Stomach (tissue), 9 donors: ENCODE data around the gene SLC41A3. TPM values are rescaled to one million over a fixed set of nuclear protein-coding genes. Genes with fewer than 3 reads are reported as not detected.

Source experiments
- DNase-seq, 2 donors: peaks; one replicate each; pipeline versions ENCODE4 v3.0.0 to v3.0.0-alpha.2; 2013 to 2019
- H3K27ac ChIP-seq, 5 donors: fragments of 200-600 bp in 4 of 5; sonication (generic) in 4 of 5; one replicate each; pipeline ENCODE4 v1.5.1; 2013 to 2019; ENCODE audit warnings: mild to moderate bottlenecking in 1 of 5, moderate library complexity in 1 of 5
- H3K27me3 ChIP-seq, 3 donors: fragments of 200-600 bp; sonication (generic); one replicate each; pipeline ENCODE4 v1.5.1; 2017 to 2019; ENCODE audit warnings: mixed run types in 1 of 3
- H3K36me3 ChIP-seq, 4 donors: fragments of 200-600 bp; sonication (generic); 1 replicate in 3 of 4; 2 replicates in 1 of 4; pipeline ENCODE4 v1.5.1; 2016 to 2019
- H3K4me1 ChIP-seq, 4 donors: fragments of 200-600 bp; sonication (generic); one replicate each; pipeline ENCODE4 v1.5.1; 2016 to 2019
- H3K4me3 ChIP-seq, 4 donors: fragments of 200-600 bp; sonication (generic) in 3 of 4; one replicate each; pipeline ENCODE4 v1.5.1; 2016 to 2019; ENCODE audit warnings: mild to moderate bottlenecking in 1 of 4
- H3K9me3 ChIP-seq, 4 donors: fragments of 200-600 bp; sonication (generic); one replicate each; pipeline ENCODE4 v1.5.1; 2016 to 2019
- CTCF ChIP-seq, 7 experiments: fragments of 450-650 bp in 4 of 7; fragments of 200-600 bp in 3 of 7; sonication (generic) in 3 of 7; IDR thresholded peaks; one replicate each; pipeline ENCODE4 v1.5.1; 2016 to 2019; ENCODE audit warnings: antibody characterized with exemption in 7 of 7, control low read depth in 2 of 7, mild to moderate bottlenecking in 1 of 7
- EP300 ChIP-seq: sonication (generic); formaldehyde crosslinking; IDR thresholded peaks from one replicate; pipeline ENCODE4 v1.6.1; 2017; ENCODE audit warnings: antibody characterized with exemption
- POLR2A ChIP-seq, 4 donors: fragments of 450-650 bp; IDR thresholded peaks; one replicate each; pipeline ENCODE4 v1.6.1; 2016; ENCODE audit warnings: antibody characterized with exemption in 4 of 4, control low read depth in 2 of 4, mild to moderate bottlenecking in 1 of 4, moderate library complexity in 1 of 4
- POLR2AphosphoS5 ChIP-seq, 3 donors: sonication (generic); formaldehyde crosslinking; IDR thresholded peaks; one replicate each; pipeline ENCODE4 v1.6.1; 2016; ENCODE audit warnings: antibody characterized with exemption in 3 of 3
- WGBS, 5 donors: extraction: QIAGEN DNeasy Blood & Tissue Kit in 3 of 5; methylation state at CpG; one replicate each; pipeline versions ENCODE4 v1.1.5 to v1.1.7; 2013 to 2018; 5-methylcytosine and 5-hydroxymethylcytosine counted together
- intact Hi-C: fragments of 100-400 bp; cut with DNase I; formaldehyde crosslinking; loops from one replicate; pipeline ENCODE4 v1.15.1; 2023; ENCODE audit warnings: low total_unique reads
- polyA plus RNA-seq, 3 donors: library from polyadenylated mRNA; stranded (reverse); fragments of 200-250 nt; gene quantifications; one replicate each; pipeline ENCODE4 v1.2.3, GENCODE V29; 2013
- total RNA-seq, 5 donors: library from RNA; depleted of rRNA; stranded (reverse); fragments of >200 nt; gene quantifications; one replicate each; pipeline versions ENCODE4 v1.1.0 to v1.2.3, GENCODE V29; 2014 to 2016
- donor health status: healthy with polysubstance abuse.
- donor health status: Bipolar disorder and iron deficiency.
- donor health status: healthy.

SLC41A3 gene
- total and polyA plus RNA-seq, 8 donors: 15.4 to 81.7 (median 27.9) TPM

GRCh38 chr3:126117786-126118185 lies 33.9 kb upstream of the SLC41A3 start:
- peaks cover 0 to 4% (median 0%) of the 10 kb centered on the region in 3 donors for H3K27me3 ChIP-seq
- no peaks in the 10 kb centered on the region for H3K9me3 ChIP-seq
- H3K27ac ChIP-seq: no peak overlapping the region
- TF ChIP-seq POLR2A (IDR thresholded peaks at IDR 0.05): no peak
- TF ChIP-seq CTCF (IDR thresholded peaks at IDR 0.05): no peak
- no peak for TF ChIP-seq EP300
- no peak for TF ChIP-seq POLR2AphosphoS5 (IDR thresholded peaks at IDR 0.05)
- H3K4me3 ChIP-seq: no peak overlapping the region
- 67 to 81% (median 72%) methylated on average over 7 to 9 of the region's 9 CpGs for WGBS, 5 donors
- peaks cover 0 to 7% (median 0%) of the 10 kb centered on the region in 4 donors for H3K36me3 ChIP-seq
- no peaks in the 10 kb centered on the region for H3K4me1 ChIP-seq
- no peak for DNase-seq
- intact Hi-C loops: no loop called here

DNA sequence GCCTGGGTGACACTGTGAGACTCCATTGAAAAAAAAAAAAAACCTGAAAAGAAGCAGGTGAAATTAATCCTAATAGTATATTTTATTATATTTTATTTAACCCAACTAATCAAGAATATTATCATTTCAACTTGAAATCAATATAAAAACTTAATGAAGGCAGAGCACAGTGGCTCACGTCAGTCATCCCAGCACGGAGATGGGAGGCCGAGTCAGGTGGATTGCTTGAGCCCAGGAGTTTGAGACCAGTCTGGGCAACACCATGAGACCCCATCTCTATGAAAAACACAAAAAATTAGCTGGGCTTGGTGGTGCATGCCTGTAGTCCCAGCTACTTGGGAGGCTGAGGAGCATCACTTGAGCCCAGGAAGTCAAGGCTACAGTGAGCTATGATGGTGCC lies 33.3 kb upstream of the SLC41A3 start:
- Histone ChIP-seq H3K27me3 (peaks cover 0 to 4% (median 0%) of the 10 kb centered on the region in 3 donors), H3K27ac (no peak overlapping the region), H3K9me3 (no peaks in the 10 kb centered on the region), H3K4me1 (no peaks in the 10 kb centered on the region), H3K4me3 (no peak overlapping the region), H3K36me3 (peaks cover 0 to 7% (median 0%) of the 10 kb centered on the region in 4 donors)
- WGBS, 5 donors: 91 to 95% (median 94%) methylated on average over 3 of the region's 3 CpGs
- no peak for TF ChIP-seq POLR2A (IDR thresholded peaks at IDR 0.05)
- no peak for TF ChIP-seq EP300
- no peak for TF ChIP-seq POLR2AphosphoS5 (IDR thresholded peaks at IDR 0.05)
- TF ChIP-seq CTCF (IDR thresholded peaks at IDR 0.05): no peak
- no peak for DNase-seq
- intact Hi-C loops: no loop called here

DNA sequence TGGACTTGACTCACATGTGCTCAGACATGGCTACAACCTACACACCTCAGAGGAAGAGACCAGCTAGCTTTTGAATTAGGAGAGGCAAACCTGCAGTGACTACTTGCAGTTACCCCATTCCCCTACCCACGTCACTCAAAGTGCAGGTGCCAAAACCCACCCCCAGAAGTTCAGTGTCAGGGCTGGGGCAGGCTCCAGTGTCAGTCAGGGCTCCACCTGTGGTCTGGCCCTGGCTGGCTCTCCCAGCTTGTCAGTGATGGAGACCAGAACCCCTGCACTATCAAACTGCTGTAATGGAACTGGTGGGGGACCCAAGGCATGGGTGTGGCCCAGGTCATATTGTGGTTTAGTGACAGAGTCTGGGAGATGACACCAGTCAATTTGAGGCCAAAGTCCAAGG lies 32.6 kb upstream of the SLC41A3 start:
- WGBS, 5 donors: 40 to 83% (median 69%) methylated on average over 1 of the region's 1 CpG
- H3K36me3 ChIP-seq: peaks cover 0 to 4% (median 0%) of the 10 kb centered on the region in 4 donors
- H3K9me3 ChIP-seq: no peaks in the 10 kb centered on the region
- DNase-seq: no peak
- intact Hi-C loops: no loop called here
- no peak overlapping the region for H3K4me3 ChIP-seq
- no peaks in the 10 kb centered on the region for H3K4me1 ChIP-seq
- peaks cover 0 to 4% (median 0%) of the 10 kb centered on the region in 3 donors for H3K27me3 ChIP-seq
- no peak for TF ChIP-seq EP300
- H3K27ac ChIP-seq: no peak overlapping the region

- Histone ChIP-seq H3K36me3 (peaks cover 0 to 3% (median 0%) of the 10 kb centered on the region in 4 donors), H3K27ac (no peak overlapping the region), H3K27me3 (peaks cover 0 to 4% (median 0%) of the 10 kb centered on the region in 3 donors), H3K4me3 (no peak overlapping the region), H3K4me1 (no peaks in the 10 kb centered on the region), H3K9me3 (no peaks in the 10 kb centered on the region)
- intact Hi-C loops: no loop called here
- 90 to 95% (median 94%) methylated on average over 10 to 16 of the region's 16 CpGs for WGBS, 5 donors
- DNase-seq: peak in 1 of 2 donors; percentile 21
- TF ChIP-seq POLR2AphosphoS5 (IDR thresholded peaks at IDR 0.05): no peak
Observed at GRCh38 chr3:126114443-126115386, 30.8 kb upstream of the SLC41A3 start.

DNA sequence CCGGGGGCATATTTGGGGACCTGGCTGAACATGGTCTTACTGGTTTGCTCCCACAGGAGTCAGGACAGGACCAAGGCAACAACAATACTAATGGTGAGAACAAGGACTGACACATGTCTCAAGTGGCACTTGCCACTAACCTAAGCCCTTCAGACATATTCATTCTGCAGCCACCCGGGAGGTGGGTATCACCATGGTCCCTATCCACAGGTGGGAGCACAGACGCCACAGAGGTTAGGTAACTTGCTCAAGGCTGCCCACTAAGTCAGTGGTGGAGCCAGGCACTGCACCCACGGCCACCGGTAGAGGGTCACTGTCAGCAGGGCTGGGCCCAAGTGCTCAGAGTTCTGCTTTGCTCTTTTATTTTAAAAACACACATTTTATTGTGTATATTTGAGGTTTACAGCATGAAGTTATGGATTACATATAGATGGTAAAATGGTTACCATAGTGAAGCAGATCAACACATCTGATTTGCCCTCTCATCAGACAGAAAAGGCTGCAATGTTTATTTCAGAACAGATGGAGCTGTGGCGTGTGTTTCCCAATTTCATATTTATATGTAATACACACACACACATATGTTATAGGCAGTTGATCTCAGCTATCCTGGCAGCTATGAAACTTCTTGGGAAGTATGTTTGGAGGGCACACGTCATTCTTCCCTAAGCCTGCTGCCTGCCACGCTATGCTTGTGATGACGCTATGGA lies 30.0 kb upstream of the SLC41A3 start:
- H3K4me1 ChIP-seq: no peaks in the 10 kb centered on the region
- H3K27me3 ChIP-seq: peaks cover 0 to 4% (median 0%) of the 10 kb centered on the region in 3 donors
- no peak overlapping the region for H3K27ac ChIP-seq
- DNase-seq: peak in 1 of 2 donors; percentile 45
- whole genome bisulfite sequencing, 5 donors: 68 to 86% (median 77%) methylated on average over 9 of the region's 9 CpGs
- TF ChIP-seq EP300 (no peak), CTCF (IDR thresholded peaks at IDR 0.05) (peak in 2 of 7 experiments; percentile 16 to 23), POLR2A (IDR thresholded peaks at IDR 0.05) (no peak)
- no peaks in the 10 kb centered on the region for H3K9me3 ChIP-seq
- no peak overlapping the region for H3K4me3 ChIP-seq
- intact Hi-C loops: no loop called here
- peaks cover 0 to 9% (median 0%) of the 10 kb centered on the region in 4 donors for H3K36me3 ChIP-seq
